Choroid plexus epithelial cell (primary cell): ENCODE measurements around the gene PPY.
A peak's percentile ranks its signal among the peaks of the same experiment; 100 is the strongest.
"Not testable (repeated sequence)": the region's sequence is repeated elsewhere in the genome, so short reads cannot be mapped to it uniquely, and the experiment has no call there.

Experiments
- DNase-seq: peaks from one replicate; pipeline ENCODE4 v3.0.0-alpha.2; 2010; ENCODE audit warnings: low read depth
- H3K4me3 ChIP-seq: 2 replicates; pipeline ENCODE4 v1.5.1; 2011; ENCODE audit warnings: low read depth, mild to moderate bottlenecking, control low read depth, low read length, moderate library complexity
- TF ChIP-seq, protein P1 (sequence below): conservative IDR thresholded peaks from 2 replicates; pipeline ENCODE4 v1.5.1; 2011; ENCODE audit warnings: low read depth, mild to moderate bottlenecking, control low read depth, inconsistent platforms, low read length, moderate library complexity

Gene PPY

DNA sequence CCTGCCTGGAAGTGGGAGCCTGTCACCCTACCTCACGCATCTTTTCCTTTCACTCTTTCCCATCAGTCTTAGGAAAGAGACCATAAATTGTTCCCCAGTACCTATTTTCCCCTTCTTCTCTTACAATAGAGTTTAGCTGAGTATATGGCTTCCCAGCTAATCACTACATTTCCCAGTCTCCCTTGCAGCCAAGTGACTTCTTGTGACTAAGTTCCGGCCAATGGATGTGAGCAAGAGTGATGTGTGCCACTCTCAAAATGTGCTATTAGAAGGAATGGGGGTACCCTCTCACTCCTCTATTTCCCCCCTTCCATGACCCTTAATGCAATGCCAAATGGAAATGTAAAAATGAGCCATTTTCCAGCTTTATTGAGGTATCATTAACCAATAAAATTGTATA lies 19.7 kb upstream of the PPY start:
- TF ChIP-seq, protein P1, sequence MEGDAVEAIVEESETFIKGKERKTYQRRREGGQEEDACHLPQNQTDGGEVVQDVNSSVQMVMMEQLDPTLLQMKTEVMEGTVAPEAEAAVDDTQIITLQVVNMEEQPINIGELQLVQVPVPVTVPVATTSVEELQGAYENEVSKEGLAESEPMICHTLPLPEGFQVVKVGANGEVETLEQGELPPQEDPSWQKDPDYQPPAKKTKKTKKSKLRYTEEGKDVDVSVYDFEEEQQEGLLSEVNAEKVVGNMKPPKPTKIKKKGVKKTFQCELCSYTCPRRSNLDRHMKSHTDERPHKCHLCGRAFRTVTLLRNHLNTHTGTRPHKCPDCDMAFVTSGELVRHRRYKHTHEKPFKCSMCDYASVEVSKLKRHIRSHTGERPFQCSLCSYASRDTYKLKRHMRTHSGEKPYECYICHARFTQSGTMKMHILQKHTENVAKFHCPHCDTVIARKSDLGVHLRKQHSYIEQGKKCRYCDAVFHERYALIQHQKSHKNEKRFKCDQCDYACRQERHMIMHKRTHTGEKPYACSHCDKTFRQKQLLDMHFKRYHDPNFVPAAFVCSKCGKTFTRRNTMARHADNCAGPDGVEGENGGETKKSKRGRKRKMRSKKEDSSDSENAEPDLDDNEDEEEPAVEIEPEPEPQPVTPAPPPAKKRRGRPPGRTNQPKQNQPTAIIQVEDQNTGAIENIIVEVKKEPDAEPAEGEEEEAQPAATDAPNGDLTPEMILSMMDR, result no peak
- DNase-seq, result no peak
- no peak overlapping the region for H3K4me3 ChIP-seq

DNA sequence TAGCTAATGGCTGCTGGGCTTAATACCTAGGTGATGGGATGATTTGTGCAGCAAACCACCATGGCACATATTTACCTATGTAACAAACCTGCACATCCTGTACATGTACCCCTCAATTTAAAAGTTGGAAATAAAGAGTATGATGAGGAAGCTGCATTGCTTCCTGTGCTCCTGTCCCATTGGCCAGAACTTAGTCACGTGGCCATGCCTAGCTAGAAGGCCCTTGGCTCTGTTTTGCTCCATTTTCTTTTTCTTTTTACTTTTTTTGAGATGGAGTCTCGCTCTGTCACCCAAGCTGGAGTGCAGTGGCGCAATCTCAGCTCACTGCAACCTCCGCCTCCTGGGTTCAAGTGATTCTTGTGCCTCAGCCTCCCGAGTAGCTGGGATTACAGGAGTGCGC lies 19.0 kb upstream of the PPY start:
- H3K4me3 ChIP-seq, DNase-seq: not testable (repeated sequence)

DNA sequence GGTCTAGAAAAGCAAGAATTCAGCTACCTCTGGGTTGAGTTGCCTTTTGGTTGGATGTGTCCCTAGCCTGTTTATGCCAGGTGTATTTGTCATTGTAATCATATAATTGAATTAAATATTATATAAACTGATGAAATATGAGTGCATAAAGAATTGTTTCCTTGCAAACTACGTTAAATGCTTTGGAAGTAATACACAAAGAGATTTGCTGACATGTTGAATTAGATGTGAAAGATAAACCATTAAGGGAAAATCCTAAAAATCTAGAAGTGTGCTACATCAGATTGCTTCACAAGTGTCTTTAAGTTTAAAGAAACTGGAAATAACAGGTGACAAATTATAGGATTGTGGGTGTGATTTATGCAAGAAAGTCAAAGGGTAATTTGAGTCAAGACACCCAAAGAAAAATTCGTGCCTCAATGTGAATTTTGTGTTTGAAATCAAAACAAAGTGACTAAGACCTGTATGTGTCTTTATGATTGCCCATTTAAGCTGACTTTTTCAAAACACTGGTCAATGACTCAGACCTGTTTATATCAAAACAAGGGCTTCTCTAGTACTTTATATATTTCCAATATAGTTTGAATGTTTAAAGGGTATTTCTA lies 16.6 kb upstream of the PPY start:
- TF ChIP-seq, protein P1, result no peak
- no peak overlapping the region for H3K4me3 ChIP-seq
- peak; percentile 40 for DNase-seq

DNA sequence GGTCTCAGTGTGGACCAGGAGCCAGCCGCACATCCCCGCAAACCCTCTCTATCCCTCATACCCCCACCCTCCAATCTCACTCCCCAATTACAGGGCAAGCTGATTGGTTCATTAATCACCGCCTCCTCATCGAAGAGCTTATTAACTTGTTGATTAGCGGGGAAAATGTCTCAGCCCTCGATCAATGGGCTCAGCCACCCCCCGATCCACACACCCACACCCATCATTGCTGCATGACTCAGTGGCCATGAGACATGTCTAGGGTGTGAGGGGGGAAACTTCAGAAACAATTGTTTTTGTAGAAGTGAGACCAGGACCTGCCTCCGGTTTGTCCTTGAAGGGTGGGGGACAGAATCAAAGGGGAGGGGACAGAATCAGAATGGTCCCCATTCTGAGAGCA lies 13.9 kb upstream of the PPY start:
- no peak for DNase-seq
- no peak overlapping the region for H3K4me3 ChIP-seq
- TF ChIP-seq, protein P1, result no peak

DNA sequence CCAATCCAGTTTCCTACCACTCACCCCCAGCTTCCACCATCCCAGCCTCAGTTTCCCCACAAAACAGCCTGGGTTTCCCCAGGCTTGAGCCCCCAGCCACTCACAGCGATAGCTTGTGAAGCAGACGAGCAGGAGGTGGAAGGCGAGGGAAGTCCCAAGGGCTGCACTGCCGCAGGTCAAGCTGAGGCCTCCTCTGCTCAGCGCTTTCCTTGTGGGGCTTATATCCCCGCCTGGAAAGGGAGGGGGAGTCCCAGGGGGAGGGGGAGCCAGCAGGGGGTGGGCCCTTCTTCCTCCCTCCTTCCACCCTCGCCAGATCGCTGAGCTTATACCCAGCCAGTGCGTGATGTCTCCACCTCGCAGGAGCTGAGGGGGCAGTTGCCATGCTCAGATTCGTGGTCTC lies 11.5 kb upstream of the PPY start, which contains the start of gene PYY:
Gene PYY, minus strand, starts transcription at position 195 of the 400 bp plus-strand sequence. CDS start 457 bp downstream, outside the sequence.
- TF ChIP-seq, protein P1, result no peak
- no peak for DNase-seq
- H3K4me3 ChIP-seq, result no peak within 1 kb of the TSS

DNA sequence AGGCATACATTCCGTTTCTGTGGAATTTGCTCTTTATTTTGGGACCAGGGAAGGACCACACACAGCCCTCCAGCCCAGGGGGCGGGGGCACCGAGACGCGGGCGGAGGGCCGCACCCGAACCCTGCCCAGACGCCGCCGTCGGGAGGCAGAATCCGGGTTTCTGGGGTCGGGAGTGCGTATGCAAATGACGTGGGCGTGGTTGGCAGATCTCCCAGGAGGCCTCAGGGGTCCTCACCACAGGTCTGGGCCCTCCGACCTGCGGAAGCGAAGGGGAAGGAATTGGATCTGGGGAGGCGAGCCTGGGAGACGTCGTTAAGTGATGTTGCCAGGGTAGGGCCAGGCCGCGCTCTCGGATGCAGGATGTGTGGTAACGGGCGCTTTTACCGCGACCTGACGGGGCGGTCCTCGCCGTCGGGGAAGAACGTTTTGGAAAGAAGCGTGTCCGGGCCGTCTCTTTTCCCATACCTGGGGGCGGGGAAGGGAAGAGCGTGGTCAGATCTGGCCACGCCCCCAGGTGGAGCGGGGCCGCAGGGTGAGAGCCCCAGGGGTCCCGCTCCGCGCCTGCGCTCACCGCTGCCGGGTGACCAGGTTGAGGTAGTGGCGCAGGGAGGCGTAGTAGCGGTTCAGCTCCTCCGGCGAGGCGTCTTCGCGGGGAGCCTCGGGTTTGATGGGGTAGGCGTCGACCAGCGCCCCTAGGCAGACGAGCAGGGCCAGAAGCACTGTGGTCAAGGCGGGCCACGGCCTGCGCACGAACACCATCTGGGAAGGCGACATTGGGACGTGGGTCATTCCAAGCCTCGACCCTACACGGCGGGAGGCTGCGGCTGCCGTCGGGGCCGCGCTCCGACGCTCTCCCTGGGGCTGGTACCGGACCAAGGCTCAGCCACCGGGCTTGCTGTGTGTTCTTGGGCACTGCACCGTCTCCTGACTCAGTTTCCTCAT lies 10.7 kb upstream of the PPY start:
- TF ChIP-seq, protein P1, result no peak
- no peak overlapping the region for H3K4me3 ChIP-seq
- DNase-seq, result peak; percentile 39

DNA sequence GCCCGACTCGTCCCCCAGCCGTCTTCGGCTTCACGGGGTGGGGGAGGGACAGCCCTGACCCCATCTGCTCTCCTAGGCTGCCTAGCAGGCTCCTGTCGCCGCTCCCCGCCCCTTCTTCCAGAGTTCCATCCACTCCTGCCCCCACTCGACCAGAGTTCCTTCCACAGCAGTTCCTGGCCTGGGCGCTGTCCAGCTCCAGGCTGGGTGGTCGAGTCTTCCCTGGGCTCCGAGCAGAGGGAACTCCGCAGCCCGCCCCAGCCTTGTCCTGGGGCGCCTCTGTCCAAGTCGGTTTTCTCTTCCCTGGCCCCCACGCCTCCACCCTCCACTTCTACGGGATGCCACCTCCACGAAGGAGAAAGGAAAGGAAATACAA lies 10.1 kb upstream of the PPY start:
- no peak for DNase-seq
- TF ChIP-seq, protein P1, result no peak
- H3K4me3 ChIP-seq, result no peak overlapping the region
